HG03469 (cell line): ENCODE results near the gene MYO1D.

Experiments
- ATAC-seq: cut with Tn5 transposase; IDR thresholded peaks from one replicate; pipeline ENCODE4 v1.9.1; 2021; ENCODE audit warnings: mild to moderate bottlenecking, moderate library complexity, moderate number of reproducible peaks; ENCODE audit not compliant: unreplicated experiment

The MYO1D gene

GRCh38 chr17:32861981-32862380 is 14.9 kb downstream of the MYO1D start:
- no peak for ATAC-seq

- no peak for ATAC-seq
Observed at GRCh38 chr17:32859857-32860525, 16.9 kb downstream of the MYO1D start.

GRCh38 chr17:32855620-32856019 is 21.3 kb downstream of the MYO1D start:
- ATAC-seq = no peak

GRCh38 chr17:32854832-32855389 is 22.0 kb downstream of the MYO1D start:
- ATAC-seq = no peak

- no peak for ATAC-seq
Observed at GRCh38 chr17:32854207-32854606, 22.7 kb downstream of the MYO1D start.

GRCh38 chr17:32852811-32853210 is 24.1 kb downstream of the MYO1D start:
- ATAC-seq = no peak

- no peak for ATAC-seq
Observed at GRCh38 chr17:32849879-32850278, 27.0 kb downstream of the MYO1D start.

- ATAC-seq = no peak
Observed at GRCh38 chr17:32847977-32848376, 28.9 kb downstream of the MYO1D start.

GRCh38 chr17:32846143-32846542 is 30.8 kb downstream of the MYO1D start:
- no peak for ATAC-seq

GRCh38 chr17:32840241-32840640 is 36.7 kb downstream of the MYO1D start:
- no peak for ATAC-seq

- ATAC-seq = no peak
Observed at GRCh38 chr17:32836527-32836926, 40.4 kb downstream of the MYO1D start.

GRCh38 chr17:32835291-32835761 is 41.6 kb downstream of the MYO1D start:
- ATAC-seq = peak; percentile 39

- ATAC-seq = no peak
Observed at GRCh38 chr17:32834104-32834503, 42.8 kb downstream of the MYO1D start.

GRCh38 chr17:32833526-32833925 is 43.4 kb downstream of the MYO1D start:
- ATAC-seq = no peak

- no peak for ATAC-seq
Observed at GRCh38 chr17:32833076-32833475, 43.8 kb downstream of the MYO1D start.

- no peak for ATAC-seq
Observed at GRCh38 chr17:32831627-32832243, 45.2 kb downstream of the MYO1D start.

- ATAC-seq = no peak
Observed at GRCh38 chr17:32831223-32831622, 45.7 kb downstream of the MYO1D start.

- no peak for ATAC-seq
Observed at GRCh38 chr17:32828822-32829221, 48.1 kb downstream of the MYO1D start.

GRCh38 chr17:32827227-32827626 is 49.7 kb downstream of the MYO1D start:
- no peak for ATAC-seq

GRCh38 chr17:32826076-32826475 is 50.8 kb downstream of the MYO1D start:
- no peak for ATAC-seq

GRCh38 chr17:32824334-32824733 is 52.6 kb downstream of the MYO1D start:
- ATAC-seq = no peak

GRCh38 chr17:32822996-32823395 is 53.9 kb downstream of the MYO1D start:
- no peak for ATAC-seq
